GM21619 (cell line): ENCODE results near the gene SEC62.
"Not testable (repeated sequence)": the region's sequence is repeated elsewhere in the genome, so short reads cannot be mapped to it uniquely, and the experiment has no call there.

Experiments used
- ATAC-seq: cut with Tn5 transposase; IDR thresholded peaks from one replicate; pipeline ENCODE4 v1.9.1; 2021; ENCODE audit not compliant: unreplicated experiment

The SEC62 gene

GRCh38 chr3:170012683-170013400 is 46.2 kb downstream of the SEC62 start:
- ATAC-seq = no peak

- ATAC-seq = no peak
These were observed 49.5 kb downstream of the SEC62 start for GRCh38 chr3:170016057-170016456.

GRCh38 chr3:170019306-170019705 is 52.7 kb downstream of the SEC62 start:
- not testable (repeated sequence) for ATAC-seq

DNA sequence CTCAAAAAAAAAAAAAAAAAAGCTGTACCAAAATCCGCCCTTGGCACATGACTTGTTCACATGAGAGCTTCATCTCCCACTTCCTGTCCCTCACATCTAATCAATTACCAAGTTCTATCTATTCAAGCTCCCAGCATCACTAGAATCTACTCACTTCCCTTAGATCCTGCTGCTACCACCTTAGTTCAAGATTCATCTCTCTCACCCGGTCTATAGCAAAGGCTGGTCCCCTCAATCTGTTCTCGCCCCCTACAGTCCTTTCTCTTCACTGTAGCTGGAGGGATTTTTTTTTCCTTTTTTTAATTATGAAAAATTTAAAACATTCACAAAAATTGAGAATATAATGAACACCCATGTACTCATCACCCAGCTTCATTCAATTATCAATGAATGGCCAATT is 54.5 kb downstream of the SEC62 start:
- no peak for ATAC-seq

GRCh38 chr3:170022336-170022735 is 55.7 kb downstream of the SEC62 start:
- no peak for ATAC-seq

DNA sequence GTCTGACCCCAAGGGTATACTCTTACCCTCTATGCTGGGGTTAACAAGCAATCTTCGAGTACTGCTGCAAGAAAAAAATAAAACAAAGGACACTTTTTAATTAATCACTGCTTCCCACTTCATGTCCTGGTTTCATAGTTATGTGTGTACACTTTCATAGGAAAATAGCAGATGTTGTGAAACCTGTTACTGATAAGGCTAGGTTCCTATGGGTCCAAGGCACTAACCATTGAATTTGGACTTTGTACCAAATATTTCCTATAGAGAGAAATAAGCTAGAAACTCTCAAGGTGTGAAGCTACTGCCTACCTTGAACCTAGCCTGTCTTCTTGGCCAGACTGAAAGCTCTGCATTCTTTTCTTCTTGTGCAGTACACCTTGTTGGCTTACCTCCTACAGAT is 56.6 kb downstream of the SEC62 start:
- no peak for ATAC-seq

GRCh38 chr3:170024581-170024980 is 58.0 kb downstream of the SEC62 start:
- no peak for ATAC-seq

DNA sequence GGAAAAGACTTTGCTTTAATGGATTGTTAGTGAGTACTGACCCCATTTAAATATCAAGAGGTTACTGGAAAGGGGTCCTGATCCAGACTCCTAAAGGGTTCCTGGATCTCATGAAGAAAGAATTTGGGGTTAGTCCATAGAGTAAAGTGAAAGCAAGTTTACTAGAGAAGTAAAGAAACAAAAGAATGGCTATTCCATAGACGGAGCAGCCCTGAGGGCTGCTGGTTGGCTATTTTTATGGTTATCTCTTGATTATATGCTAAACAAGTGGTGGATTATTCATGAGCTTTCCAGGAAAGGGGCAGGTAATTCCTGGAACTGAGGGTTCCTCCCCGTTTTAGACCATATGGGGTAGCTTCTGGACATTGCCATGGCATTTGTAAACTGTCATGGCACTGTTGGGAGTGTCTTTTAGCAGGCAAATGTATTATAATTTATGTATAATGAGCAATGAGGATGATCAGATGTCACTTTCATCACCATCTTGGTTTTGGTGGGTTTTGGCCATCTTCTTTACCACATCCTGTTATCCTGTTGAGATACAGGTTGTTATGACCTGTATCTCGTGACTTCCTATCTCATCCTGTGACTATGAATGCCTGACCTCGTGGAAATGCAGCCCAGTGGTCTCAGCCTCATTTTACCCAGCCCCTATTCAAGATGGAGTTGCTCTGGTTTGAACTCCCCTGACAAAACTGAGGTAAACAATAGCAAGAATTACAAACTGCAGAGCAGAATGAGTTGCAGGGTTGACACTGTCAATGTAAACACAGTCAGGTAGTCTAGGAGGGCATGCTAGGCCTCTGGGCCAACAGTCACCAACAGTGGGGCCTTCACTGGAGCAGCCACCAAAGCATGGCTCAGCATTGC is 60.9 kb downstream of the SEC62 start:
- no peak for ATAC-seq

GRCh38 chr3:170033489-170033888 is 66.9 kb downstream of the SEC62 start:
- ATAC-seq = no peak

GRCh38 chr3:170037463-170038433 is 71.1 kb downstream of the SEC62 start, which contains the start of gene GPR160:
Gene GPR160, plus strand, starts transcription at chr3:170037995. Its CDS starts 45,978 bp downstream, at chr3:170083973.
- ATAC-seq = peak; percentile 84

DNA sequence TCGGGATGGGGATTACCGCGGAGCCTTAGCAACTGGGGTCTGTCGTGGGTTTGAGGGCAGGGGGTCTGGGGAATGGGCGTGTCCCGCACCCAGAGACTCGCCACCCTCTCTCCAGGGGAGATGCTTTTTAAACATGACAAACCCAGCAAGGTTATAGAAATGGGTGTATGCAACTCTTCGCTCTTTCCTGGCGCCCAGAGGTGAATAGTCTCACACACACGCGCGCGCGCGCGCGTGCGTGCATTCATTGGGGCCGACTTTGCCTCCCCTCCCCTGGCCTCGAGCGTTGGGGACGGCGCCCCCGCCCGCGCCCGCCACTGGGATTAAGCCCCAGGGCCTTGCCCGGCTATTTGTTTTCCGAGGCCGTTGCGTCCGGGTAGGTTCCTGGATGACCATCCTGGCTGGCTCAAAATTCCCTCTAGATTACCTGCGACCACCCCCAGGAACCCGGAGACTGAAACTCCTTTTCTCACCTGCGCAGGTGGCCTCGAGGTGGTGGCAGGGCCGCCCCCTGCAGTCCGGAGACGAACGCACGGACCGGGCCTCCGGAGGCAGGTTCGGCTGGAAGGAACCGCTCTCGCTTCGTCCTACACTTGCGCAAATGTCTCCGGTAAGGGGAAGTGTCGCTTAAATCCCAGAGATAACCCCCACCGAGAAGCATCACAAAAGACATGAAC is 72.0 kb downstream of the SEC62 start:
- no peak for ATAC-seq

DNA sequence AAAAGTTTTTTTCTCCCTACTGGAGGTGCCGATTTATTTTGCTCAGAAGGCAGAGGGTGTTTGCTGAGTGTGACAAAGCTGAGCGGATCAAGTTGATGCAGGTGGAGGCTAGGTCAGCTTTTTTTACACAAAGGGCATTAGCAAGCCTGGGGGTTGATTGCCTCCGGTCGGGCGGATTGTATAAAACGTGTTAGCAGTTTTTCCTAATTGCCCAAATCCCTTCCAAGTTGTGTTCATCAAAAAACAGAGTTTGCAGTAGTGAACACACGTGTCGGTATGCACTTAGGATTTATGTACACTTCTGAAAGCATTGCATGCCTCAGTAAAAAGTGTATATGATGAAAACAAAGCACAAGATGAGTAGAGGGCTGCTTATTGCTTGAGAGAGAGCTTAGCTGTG is 73.8 kb downstream of the SEC62 start:
- ATAC-seq = no peak

DNA sequence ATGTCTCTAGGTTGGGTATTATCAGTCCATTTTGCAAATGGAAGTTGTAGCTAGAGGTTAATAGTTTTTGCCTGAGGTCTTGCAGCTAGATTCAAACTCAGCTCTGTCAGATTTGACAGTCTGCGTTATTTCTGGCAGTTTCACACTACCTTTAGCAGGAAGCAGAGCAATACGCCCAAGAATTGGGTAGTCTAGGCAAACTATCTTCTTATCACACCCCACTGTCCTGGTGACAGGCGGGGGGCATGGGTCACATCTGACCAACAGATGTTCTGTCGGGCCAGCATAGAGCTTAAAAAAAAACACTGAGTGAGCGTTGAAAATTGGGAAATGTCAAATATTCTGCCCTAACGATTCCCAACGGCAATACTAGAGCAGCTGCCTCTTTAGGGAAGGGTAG is 76.9 kb downstream of the SEC62 start:
- no peak for ATAC-seq

GRCh38 chr3:170044271-170044670 is 77.7 kb downstream of the SEC62 start:
- no peak for ATAC-seq

- ATAC-seq = peak; percentile 78
These were observed 78.2 kb downstream of the SEC62 start for GRCh38 chr3:170044795-170045244.

GRCh38 chr3:170046269-170047132 is 79.9 kb downstream of the SEC62 start:
- no peak for ATAC-seq

DNA sequence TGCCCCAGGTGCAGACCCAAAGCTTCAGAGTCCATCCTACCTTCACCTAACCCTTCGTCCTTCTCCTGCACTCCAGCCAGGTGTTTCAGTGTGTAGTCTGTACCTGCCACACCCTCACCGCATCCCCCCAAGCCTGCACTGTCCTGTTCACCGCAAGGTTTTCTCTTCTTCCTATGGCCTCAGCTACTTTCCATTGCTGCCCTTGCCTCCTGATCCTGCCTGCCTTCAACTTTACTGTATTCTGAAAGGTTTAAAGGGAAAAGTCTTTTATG is 80.5 kb downstream of the SEC62 start:
- no peak for ATAC-seq
